ENCODE results near the gene ADAM8.
"Not testable (repeated sequence)": the region's sequence is repeated elsewhere in the genome, so short reads cannot be mapped to it uniquely, and the experiment has no call there.

The ADAM8 gene

DNA sequence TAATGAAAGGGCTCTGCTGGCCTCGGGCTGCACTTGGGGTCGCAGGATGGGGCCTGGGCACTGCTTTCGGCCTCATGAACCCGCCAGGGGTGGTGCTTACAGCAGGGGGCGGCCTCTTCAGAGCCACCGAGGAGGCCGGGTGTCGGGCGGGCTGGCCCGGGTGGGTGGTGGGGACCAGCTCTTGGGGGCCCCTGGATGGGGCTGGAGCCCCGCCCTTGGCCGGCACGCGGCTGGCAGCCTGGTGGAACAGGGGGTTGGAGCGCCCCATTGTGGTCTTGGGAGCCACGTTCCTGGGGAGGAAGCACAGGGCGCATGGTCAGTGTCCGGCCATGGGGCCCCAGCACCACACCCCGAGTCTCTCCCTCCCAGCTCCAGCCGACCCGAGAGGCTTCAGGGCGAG is 8.8 kb downstream of the ADAM8 start:
- DNase-seq (ENCODE audit: low read depth in 3 of 3) = no peak

DNA sequence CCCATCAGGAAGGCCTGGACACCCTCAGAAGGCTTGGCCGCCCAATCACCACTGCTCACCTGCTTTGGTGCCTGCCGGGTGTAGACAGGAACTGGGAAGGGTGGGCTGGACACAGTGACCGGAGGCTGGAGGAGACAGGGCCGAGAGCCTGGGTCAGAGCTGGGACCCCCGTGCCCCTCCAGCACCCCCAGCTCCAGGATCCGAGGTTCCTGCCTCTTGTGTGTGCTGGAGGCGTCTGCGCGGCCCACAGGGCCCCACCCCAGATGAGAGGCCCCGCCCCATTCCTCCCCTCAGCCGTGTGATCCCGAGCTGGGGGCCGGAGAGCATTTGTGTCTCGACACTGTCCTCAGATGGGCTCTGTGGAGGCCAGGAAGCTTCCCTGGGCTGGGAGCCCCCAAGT is 9.4 kb downstream of the ADAM8 start:
- DNase-seq (ENCODE audit: low read depth in 3 of 3) = no peak

DNA sequence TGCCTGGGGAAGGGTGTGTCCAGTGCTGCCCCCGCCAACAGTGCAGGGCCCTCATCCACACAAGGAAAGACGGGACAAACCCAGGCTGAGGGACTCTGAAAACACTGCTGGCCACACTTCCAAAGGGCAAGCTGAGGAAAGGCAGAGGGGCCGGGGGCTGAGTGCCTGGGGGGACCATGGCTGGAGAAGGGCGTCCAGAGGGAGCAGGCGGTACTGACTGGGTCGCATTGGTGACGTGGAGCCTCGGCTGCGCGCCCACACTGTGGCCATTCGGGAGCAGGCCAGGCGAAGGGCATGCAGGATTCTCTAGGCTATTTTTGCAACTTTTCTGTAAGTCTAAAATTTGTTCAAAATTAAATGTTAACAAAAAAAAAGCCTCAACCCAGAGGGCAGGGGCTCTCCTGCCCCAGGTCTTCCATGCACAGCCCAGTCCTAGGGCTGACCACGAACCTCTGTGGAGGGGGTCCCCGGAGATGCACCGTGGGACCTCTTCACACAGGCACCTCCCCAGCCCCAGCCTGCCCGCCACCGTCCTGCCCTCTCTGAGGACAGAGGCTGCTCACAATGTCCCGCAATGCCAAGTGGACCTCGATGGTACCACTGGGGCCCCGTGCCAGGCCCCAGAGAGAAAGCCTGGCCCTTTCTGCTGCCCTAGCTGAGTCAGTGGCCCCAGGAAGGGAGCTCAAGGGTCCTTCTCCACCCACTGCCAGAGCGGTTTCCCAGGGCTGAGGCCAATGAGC is 10.4 kb downstream of the ADAM8 start:
- DNase-seq (ENCODE audit: low read depth in 3 of 3) = no peak

DNA sequence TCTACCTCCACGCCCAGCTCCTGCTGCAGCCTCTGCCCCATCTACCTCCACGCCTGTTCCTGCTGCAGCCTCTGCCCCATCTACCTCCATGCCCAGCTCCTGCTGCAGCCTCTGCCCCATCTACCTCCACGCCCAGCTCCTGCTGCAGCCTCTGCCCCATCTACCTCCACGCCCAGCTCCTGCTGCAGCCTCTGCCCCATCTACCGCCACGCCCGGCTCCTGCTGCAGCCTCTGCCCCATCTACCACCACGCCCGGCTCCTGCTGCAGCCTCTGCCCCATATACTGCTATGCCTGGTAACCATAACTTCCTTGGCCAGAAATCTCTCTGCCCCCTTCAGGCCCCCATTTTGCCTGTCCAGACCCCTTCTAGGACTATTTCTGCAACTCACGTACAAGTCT is 11.6 kb downstream of the ADAM8 start:
- not testable (repeated sequence) for DNase-seq (ENCODE audit: low read depth in 3 of 3)

DNA sequence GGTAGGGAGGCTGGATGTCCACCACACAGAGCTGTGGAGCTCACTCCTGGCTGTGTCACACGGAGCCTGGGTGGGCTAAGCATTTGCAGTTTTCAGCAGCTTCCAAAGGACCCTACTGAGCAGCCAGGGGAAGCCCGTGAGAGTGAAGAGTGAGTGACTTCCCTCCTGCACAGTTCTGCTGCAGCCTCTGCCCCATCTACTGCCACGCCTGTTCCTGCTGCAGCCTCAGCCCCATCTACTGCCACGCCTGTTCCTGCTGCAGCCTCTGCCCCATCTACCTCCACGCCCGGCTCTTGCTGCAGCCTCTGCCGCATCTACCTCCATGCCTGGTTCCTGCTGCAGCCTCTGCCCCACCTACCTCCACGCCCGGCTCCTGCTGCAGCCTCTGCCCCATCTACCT is 12.2 kb downstream of the ADAM8 start:
- DNase-seq (ENCODE audit: low read depth in 3 of 3) = no peak

DNA sequence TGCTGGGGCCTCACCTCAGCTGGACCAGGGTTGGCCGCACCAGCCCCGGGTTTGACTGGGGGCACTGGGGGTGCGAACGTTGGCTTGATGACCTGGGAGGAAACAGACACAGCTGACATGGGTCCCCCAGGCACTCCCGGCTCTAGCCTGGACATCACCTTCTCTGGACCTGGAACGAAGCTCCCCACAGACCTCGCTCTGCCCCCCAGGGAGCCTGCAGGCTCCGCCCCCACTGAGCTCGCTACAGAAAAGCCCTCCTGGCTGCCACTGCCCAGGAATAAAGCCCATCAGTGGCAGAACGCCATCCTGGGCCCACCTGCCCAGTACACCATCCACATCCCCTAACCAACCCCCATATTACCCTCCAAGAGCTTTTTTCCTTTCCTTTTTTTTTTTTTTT is 13.0 kb downstream of the ADAM8 start:
- DNase-seq (ENCODE audit: low read depth in 3 of 3) = no peak

DNA sequence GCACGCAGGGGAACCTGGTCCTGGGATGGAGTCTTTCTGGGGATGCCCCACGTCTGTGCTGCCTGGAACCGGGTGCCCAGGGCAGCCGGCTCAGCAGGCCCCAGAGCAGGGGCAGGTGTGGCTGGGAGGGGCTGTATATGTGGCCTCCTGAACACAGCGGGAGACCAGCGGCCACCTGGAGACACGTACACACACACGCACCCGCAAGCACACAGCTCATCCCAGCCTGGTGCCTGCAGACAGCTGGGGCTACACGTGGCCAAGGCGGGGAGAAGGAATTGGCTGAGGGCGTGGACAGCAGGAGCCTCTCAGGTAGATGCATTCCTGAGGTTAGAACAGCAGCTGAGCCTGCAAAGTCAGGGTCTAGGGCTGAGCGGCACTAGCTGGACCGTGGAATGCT is 14.0 kb downstream of the ADAM8 start:
- no peak for DNase-seq (ENCODE audit: low read depth in 3 of 3)

DNA sequence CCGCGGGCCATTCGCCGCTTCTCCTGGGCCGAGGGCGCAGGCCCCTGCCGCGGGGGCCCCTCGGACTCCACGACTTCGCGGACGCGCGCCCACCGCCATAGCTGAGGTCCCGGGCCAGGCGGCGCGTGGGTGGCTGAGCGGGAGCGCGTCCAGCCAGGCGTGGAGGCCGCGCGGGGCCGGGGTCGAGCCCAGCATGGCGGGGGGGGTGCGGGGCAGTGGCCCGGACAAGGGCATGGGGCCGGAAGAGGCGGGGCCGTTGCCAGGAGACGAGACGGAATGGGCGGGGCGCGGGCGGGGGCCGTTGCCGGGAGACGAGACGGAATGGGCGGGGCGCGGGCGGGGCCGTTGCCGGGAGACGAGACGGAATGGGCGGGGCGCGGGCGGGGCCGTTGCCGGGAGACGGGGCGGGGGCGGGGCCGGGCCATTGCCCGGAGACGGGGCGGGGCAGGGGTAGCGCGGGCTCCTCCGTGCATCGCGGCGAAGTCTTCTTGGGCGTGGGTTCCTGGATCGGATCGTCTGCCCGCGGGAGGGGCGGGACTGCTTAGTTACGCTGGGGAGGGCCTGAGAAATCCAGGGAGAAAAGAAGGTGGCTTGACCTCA is 14.8 kb downstream of the ADAM8 start:
- peak; percentile 72 to 84 (median 78) for DNase-seq (ENCODE audit: low read depth in 3 of 3)

DNA sequence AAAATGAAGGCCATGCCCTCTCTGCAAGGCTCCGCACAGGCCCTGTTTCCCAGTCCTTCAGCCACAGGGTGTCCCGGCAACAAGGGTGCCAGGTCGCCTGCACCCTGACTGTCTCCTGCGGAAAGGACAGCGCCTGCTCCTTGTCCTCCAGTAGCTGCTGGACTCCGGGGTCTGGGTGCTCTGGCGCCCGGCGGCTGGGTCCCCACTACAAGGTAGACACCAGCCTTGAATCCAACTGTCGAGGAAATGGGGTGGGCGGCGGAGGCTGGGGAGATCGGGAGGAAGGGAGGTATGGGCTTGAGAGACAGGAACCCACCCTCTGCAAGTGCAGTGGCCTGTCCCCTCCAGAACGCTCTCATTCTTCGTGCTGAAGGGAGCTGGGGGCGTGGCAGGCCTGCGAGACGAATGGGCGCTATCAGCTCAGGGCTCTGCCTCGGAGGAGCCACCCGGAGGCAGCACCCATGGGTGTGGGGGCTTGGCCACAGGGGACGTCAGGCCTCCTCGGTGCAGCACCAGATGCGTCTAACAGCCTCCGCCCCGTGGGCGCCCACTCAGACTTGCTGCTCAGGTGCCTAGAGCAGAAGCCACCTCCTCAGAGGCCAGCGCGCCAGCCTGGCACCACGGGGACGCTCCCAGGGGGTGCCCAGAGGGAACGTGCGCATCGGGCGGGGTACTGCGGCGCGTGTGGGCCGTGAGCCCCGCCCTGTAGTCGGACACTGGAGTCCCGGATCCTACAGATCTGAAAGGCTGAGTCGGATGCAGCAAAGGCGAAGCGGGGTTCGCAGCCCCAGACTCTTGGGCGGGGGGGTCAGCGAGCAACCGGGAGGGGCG is 15.6 kb downstream of the ADAM8 start:
- DNase-seq (ENCODE audit: low read depth in 3 of 3) = peak in 2 of 3 donors; percentile 62 to 66

DNA sequence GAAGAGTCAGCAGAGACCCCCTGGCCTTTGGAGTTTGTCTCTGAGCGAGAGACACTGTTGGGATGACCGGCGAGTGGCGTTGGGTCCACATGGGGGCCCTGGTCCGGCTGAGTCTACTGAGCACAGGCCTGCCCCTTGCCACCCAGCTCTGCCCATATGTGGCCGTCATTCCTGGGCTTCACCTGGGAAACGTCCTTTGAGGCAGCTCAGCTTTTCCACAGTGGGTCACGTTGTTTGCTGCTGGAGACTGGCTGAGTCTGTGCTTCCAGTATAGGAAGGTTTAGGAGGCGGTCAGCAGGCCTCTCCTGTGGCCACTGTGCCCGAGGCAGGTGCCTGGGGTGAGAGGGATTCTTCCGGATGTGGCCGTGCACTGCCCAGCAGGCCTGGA is 17.1 kb downstream of the ADAM8 start:
- no peak for DNase-seq (ENCODE audit: low read depth in 3 of 3)

DNA sequence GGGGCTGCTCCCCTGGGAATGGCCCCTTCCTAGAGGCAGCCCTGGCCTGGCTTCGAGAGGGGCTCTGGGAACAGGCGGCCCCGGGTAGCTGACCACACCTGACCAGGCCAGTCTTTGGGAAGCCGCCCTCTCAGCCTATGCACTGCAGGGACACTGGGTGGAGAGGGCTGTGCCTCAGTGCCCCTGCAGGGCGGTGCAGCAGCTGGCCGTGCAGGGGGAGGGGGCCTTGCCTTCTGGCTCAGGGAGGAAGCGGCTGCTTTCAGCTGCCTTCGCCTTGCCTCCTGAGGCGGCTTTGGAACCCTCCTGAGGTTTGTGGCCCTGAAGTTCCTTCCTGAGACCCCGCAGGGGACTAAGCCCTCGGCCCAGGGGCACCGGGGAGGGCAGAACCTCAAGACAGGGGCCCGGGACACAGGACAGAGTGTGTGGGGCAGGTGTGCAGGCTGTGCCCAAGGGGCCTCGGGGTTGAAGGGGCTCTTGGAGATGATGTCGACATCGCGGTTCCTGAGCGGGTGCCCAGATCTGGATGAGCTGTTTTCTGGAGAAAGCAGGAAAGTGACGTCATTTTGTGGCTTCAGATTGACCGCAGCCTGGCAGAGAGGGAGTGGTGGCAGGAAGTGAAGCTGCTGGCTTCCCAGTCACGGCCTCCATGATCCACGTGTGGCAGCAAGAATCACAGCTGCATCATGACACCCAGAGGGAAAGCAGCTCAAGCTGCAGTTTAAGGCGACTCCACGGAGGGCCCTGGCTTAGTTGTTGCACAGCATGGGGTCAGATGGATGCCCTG is 17.7 kb downstream of the ADAM8 start:
- DNase-seq (ENCODE audit: low read depth in 3 of 3) = peak; percentile 86 to 95 (median 87)

DNA sequence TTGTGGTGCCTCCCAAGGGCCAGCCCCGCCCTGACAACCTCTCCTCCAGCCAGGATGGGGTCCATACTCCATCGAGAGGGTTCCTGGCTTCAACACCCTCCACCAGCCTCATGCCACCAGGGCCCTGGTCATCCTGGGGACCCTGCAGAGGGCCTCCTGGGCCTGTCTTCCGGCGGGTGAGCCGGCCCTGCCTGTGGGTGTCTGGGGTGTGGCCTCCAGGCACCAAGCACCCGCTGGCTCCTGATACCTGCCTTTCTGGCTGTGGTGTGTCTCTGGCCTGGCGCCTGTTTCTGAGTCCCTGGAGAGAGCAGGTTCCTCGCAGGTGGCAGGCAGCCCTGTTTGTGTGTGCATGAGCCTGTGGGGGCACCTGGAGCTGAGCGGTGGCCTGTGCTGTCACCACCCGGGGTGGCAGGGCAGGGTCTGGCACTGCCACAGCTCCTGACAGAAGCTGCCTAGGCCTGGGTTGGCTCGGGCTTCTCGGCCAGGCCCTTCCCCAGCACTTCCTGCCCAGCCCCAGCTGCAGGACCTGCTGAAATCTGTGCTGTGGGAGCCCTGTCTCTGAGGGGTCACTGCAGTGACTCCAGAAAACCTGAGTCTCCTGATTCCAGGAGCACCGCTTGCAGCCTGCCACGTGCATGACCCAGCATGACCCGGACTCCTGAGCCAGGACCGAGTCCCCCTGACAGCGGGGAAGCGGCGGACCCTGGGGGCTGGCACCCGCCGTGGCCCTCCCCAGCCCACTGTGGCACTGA is 18.4 kb downstream of the ADAM8 start:
- DNase-seq (ENCODE audit: low read depth in 3 of 3) = peak in 2 of 3 donors; percentile 34 to 49

DNA sequence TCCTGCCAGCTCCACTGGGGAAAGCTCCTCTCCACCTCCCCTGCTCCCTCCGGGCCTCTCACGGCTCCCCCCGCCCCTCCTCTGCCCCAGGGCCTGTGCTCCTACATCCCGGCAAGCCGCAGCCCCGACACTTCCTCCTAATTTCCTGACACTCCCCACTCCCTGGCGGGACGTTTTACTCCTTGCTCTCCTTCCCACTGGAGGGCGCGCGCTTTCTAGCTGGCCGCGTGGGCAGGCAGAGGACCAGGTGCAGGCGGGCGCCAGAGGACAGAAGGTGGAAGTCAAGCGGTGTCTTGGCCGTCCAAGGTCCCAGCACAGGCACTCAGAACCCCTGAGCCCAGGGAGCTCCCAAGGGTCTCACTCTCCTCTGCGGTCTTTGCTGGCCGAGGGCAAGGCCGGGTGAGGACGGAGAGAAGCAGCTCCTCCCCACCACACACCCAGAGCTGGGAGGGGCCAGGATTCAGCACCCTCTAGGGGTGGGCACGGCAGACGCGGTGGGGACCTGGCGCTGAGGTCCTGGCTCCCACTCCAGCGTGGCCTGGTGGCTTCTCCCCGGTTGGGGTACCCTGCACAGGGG is 19.1 kb downstream of the ADAM8 start:
- DNase-seq (ENCODE audit: low read depth in 3 of 3) = no peak

DNA sequence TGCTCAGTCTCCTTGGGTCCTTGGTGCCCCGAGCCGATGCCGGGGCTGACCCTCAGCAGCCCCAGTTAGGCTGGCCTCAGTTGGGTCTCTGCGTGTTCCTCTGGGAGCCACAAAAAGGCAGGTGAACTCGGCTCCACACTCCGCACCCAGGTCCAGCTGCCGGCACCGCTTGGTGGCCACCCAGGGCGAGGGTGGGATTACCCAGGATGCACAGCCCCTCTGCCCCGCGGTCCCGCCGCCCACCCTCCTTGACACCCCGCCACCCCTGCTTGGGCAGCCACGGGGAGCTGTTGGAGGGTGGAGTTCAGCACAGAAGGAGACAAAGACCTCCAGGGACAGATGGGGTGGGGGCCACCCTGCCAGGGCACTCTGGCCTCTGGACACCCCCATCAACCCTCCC is 21.3 kb downstream of the ADAM8 start:
- DNase-seq (ENCODE audit: low read depth in 3 of 3) = no peak

DNA sequence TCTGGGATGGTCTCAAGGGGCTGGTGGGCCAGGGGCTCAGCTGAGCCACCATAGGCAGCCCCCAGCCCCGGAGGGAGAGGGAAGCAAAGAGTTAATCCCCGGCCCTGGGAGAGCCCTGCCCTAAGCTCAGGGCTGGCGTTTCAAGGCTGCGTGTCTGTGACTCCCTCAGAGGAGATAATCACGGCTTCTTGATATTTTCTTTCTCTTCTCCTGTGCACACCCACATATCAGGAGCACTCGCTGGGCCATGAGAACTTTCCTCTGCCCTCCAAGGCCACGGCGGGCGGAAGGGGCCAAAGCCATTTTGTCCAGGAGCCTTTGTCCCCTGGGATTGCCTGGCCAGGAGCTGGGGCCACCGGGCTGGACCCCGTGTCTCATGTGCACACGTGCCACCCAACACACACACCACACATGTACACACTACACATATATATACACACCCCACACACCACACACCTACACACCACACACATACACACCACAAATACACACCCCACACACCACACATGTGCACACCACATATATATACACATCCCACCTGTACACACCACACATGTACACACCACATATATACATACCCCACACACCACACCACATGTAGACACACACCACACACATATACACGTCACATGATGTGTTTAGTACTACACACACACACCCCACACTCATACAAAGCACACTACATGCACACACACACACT is 22.1 kb downstream of the ADAM8 start:
- no peak for DNase-seq (ENCODE audit: low read depth in 3 of 3)

DNA sequence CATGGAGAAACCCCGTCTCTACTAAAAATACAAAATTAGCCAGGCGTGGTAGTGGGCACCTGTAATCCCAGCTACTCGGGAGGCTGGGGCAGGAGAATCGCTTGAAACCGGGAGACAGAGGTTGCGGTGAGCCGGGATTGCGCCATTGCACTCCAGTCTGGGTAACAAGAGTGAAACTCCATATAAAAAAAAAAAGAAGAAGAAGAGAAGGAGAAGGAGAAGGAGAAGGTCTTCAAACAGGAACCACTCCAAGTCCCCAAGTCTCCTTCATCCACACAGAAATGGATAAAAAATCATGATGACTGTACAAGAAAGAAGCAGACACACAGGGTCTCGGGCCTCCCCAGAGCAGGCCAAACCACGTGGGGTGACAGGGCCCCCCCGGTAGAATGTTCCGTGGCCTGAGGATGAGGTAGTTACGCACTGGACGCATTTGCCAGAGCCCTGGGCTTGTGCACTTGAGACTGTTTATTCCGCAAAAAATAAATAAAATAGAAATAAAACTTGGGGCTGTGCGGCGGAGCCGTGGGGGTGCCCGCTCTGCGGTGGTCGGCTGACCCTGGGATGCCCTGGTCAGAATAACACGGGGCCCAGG is 23.2 kb downstream of the ADAM8 start:
- no peak for DNase-seq (ENCODE audit: low read depth in 3 of 3)

DNA sequence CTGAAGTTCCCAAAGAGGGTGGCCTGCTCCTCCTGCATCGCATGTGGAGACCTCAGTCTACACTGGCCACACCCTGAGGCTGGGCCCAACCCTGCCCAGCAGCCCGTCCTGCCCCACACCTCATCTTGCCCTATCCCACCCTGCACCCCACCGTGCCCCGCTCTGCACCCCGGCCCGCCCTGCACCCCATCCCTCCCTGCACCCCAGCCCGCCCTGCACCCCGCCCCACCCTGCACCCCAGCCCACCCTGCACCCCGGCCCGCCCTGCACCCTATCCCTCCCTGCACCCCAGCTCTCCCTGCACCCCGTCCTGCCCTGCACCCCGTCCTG is 24.5 kb downstream of the ADAM8 start:
- DNase-seq (ENCODE audit: low read depth in 3 of 3) = no peak

DNA sequence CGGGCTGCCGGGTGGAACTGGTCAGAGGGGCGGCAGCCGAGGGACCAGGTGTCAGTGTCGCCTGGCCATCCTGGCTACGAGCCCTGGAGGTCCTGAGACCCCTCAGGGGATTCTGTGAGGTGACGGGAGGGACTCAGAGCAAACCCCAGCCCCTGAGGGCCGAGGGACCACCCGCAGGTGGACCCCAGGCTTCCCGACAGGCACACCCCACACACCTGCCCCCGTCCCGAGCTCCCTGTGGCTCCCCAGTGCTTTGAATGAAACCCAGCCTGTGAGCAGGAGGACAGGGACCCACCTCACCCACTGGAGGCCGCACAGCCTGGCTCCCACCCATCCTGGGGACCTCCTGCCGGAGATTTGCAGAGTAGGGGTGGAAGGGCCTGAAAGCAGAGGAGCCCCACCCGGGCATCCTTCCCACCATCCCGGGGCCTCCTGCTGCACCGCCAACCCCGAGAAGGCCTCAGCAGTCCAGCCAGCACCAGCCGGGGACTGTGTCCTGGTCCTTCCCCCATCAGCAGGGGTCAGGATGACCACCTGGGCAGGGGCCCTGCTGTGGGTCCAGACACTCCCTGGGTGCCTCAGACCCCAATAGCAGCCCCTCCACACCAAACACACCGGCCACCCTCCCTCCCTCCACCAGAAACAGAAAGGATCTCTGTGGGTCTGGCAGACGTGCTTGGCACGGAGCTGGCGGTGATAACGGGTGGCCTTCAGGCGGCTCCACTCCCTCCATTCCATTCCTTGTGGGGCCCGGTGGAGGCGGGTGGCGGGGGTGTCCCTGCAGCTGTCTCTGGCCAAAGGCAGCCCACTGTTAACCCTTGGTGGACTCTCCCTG is 25.1 kb downstream of the ADAM8 start:
- DNase-seq (ENCODE audit: low read depth in 3 of 3) = no peak

All from stimulated activated CD4-positive, alpha-beta T cell treated with anti-CD3 and anti-CD28 coated beads, TNF-alpha, amount 100 ng/mL, for 48 hours (primary cell).